Natural killer cell treated with Interleukin-12 subunit alpha and Interleukin-12 subunit beta and Interleukin-15 and Interleukin-18, amount 100 ng/mL, for 72 hours (primary cell): Measurements from ENCODE around the gene EXTL2. TPM values are rescaled to one million over a fixed set of nuclear protein-coding genes. Genes with fewer than 3 reads are reported as not detected.
A peak's percentile ranks its signal among the peaks of the same experiment; 100 is the strongest.
"Not testable (repeated sequence)": the region's sequence is repeated elsewhere in the genome, so short reads cannot be mapped to it uniquely, and the experiment has no call there.

Source experiments
- ATAC-seq, 2 donors: fragments of 150-1000 bp; cut with Tn5 transposase in 1 of 2; sonication (Bioruptor Pico), chemical (Tn5 transposase) in 1 of 2; 2 replicates each; pipeline ENCODE4 v1.10.0; 2021
- DNase-seq: peaks from one replicate; pipeline ENCODE4 v3.0.0; 2022; ENCODE audit warnings: low spot score
- H3K27ac Mint-ChIP-seq, 2 donors: 1 replicate in 1 of 2; 2 replicates in 1 of 2; pipeline ENCODE4 v1.8.0; 2022; ENCODE audit warnings: mixed read lengths in 2 of 2, mild to moderate bottlenecking in 1 of 2, moderate library complexity in 1 of 2
- H3K27me3 Mint-ChIP-seq, 2 donors: 1 replicate in 1 of 2; 2 replicates in 1 of 2; pipeline ENCODE4 v1.8.0; 2022; ENCODE audit warnings: mixed read lengths in 2 of 2
- H3K36me3 Mint-ChIP-seq: one replicate; pipeline ENCODE4 v1.8.0; 2022; ENCODE audit warnings: mixed read lengths
- H3K4me1 Mint-ChIP-seq, 2 donors: 1 replicate in 1 of 2; 2 replicates in 1 of 2; pipeline ENCODE4 v1.8.0; 2022; ENCODE audit warnings: low read depth in 2 of 2, mixed read lengths in 2 of 2, mild to moderate bottlenecking in 1 of 2
- H3K4me3 Mint-ChIP-seq: one replicate; pipeline ENCODE4 v1.8.0; 2022; ENCODE audit warnings: mixed read lengths
- H3K9me3 Mint-ChIP-seq: 2 replicates; pipeline ENCODE4 v1.8.0; 2022; ENCODE audit warnings: mixed read lengths
- total RNA-seq, 2 donors: library from RNA; stranded (reverse); gene quantifications; one replicate each; pipeline ENCODE4 v1.2.3, GENCODE V29; 2022

Gene EXTL2, protein sequence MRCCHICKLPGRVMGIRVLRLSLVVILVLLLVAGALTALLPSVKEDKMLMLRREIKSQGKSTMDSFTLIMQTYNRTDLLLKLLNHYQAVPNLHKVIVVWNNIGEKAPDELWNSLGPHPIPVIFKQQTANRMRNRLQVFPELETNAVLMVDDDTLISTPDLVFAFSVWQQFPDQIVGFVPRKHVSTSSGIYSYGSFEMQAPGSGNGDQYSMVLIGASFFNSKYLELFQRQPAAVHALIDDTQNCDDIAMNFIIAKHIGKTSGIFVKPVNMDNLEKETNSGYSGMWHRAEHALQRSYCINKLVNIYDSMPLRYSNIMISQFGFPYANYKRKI
- total RNA-seq = 1 to 10 TPM; 3.2 to 10.0 TPM

DNA sequence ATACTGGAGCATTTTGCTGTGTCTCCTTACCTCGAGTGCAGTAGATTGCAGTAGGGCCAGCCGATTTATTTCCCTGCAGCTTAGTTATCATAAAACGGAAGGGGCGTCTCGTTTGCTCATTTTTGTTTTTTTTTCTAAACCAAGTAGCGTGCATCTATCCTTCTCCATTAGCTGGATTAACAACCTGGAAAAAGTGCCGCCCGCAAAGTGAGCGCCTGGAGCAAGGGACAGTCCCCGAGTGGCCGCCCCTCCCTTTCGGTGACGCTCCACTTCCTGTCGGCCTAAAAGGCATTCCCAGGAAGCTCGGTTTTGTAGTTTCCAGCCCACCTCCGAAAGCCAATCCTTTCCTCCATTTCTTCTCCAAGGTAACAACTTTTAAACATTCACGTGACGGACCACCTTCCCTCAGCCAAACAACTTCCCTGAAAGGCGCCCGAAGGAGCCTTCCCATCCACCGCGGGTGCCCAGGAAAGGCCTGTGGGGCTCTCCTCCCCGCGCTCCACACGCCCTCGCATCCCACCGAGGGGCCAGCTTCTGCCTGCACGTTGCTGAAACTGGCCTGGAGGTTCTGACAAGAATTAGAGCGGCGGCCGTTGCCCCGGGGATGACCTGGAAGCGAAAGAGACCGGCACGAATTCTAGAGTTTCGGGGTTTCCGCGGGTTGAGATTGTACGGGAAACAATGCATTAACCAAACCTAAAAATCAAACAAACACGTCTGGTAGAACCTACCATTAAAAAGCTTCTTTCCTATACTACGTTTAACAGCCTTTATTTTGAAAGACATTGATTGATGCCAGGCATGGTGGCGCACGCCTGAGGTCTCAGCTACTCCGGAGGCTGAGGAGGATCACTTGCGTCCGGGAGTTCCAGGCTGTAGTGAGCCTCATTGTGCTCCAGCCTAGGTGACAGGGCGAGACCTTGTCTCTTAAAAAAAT is at the start of gene EXTL2:
Gene EXTL2 (minus strand): TSS at position 240 of the 937 bp plus-strand sequence. CDS start 6,085 bp downstream, outside the sequence.
- Mint-ChIP-seq H3K4me3 (peak within 1 kb of the TSS; percentile 98), H3K36me3 (peaks cover 22% of the 10 kb centered on the region), H3K9me3 (peaks cover 4% of the 10 kb centered on the region), H3K4me1 (peaks cover 46 to 63% of the 10 kb centered on the region in 2 donors), H3K27ac (peak within 1 kb of the TSS; percentile 99 to 100), H3K27me3 (no peaks in the 10 kb centered on the region)
- DNase-seq (peak; percentile 84), ATAC-seq (peak; percentile 12 to 22)

DNA sequence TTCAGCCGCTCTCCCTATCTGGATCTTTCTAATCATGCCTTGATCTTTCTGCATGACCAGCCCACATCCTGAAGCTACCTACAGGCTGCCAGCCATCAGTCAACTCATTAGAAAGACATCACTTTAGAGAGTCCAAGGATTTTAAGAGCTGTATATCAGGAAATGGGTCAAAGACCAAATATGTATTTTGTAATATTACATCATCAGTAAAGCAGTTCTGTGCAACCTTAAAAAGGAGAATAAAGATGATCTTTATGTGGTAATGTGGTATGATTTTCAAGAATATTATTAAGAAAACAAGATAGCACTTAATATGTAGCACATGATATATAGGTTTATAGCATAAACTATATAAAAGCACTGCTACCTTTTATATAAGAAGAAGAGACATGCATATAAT is 48.9 kb upstream of the EXTL2 start:
- DNase-seq (no peak), ATAC-seq (no peak)
- peaks cover 73% of the 10 kb centered on the region for H3K36me3 Mint-ChIP-seq
- no peaks in the 10 kb centered on the region for H3K27me3 Mint-ChIP-seq
- peak overlapping the region; percentile 93 to 95 for H3K27ac Mint-ChIP-seq
- peaks cover 12% of the 10 kb centered on the region for H3K9me3 Mint-ChIP-seq
- no peak overlapping the region for H3K4me3 Mint-ChIP-seq
- H3K4me1 Mint-ChIP-seq = peaks cover 56 to 63% of the 10 kb centered on the region in 2 donors

GRCh38 chr1:100942304-100943046 is 47.8 kb upstream of the EXTL2 start:
- no peaks in the 10 kb centered on the region for H3K27me3 Mint-ChIP-seq
- peaks cover 68% of the 10 kb centered on the region for H3K36me3 Mint-ChIP-seq
- DNase-seq (no peak), ATAC-seq (peak in 1 of 2 donors; percentile 71)
- peak overlapping the region; percentile 76 for H3K4me3 Mint-ChIP-seq
- peaks cover 6% of the 10 kb centered on the region for H3K9me3 Mint-ChIP-seq
- peak overlapping the region; percentile 93 to 95 for H3K27ac Mint-ChIP-seq
- H3K4me1 Mint-ChIP-seq = peaks cover 49 to 59% of the 10 kb centered on the region in 2 donors

DNA sequence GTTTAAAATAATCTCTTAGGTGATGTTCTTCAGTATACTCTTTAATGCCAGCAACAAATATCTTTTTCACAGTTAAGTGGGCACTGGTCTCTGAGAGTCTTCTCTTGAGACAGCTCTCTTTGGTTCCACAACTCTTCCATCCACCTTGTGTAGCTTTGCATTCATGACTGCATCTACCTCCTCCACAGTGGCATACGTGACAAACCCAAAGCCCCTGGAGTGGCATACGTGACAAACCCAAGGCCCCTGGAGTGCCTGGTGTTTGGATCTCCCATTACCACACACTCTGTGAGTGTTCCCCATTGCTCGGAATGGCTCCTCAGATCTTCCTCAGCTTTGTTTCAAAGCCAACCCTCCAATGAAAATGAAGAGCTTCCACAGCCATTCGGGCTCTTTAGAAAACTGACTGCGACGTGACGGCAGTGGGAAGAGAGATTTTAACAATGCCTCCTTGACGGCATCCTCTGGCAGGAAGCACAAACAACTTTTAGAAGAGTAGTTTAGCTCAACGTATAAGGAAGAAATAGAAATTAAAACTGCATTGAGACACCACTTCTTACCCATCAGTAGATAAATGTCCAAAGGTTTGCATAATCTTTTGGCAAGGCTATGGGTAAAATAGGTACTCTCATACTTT is 47.1 kb upstream of the EXTL2 start:
- H3K9me3 Mint-ChIP-seq = no peaks in the 10 kb centered on the region
- no peaks in the 10 kb centered on the region for H3K27me3 Mint-ChIP-seq
- H3K36me3 Mint-ChIP-seq = peaks cover 63% of the 10 kb centered on the region
- no peak for DNase-seq
- H3K4me1 Mint-ChIP-seq = peaks cover 46 to 54% of the 10 kb centered on the region in 2 donors
- peak overlapping the region; percentile 76 for H3K4me3 Mint-ChIP-seq
- peak; percentile 47 to 73 for ATAC-seq
- peak overlapping the region; percentile 93 to 95 for H3K27ac Mint-ChIP-seq

- Mint-ChIP-seq H3K4me1 (peaks cover 50 to 54% of the 10 kb centered on the region in 2 donors), H3K36me3 (peaks cover 57% of the 10 kb centered on the region), H3K9me3 (no peaks in the 10 kb centered on the region), H3K4me3 (peak overlapping the region; percentile 76), H3K27ac (peak overlapping the region; percentile 93 to 95), H3K27me3 (no peaks in the 10 kb centered on the region)
- ATAC-seq (peak; percentile 88 to 92), DNase-seq (peak; percentile 67)
These were observed 46.5 kb upstream of the EXTL2 start for GRCh38 chr1:100941098-100941527.

- no peak for DNase-seq
- peak; percentile 41 to 84 for ATAC-seq
- H3K27me3 Mint-ChIP-seq = no peaks in the 10 kb centered on the region
- H3K36me3 Mint-ChIP-seq = peaks cover 32% of the 10 kb centered on the region
- H3K4me1 Mint-ChIP-seq = peaks cover 51 to 56% of the 10 kb centered on the region in 2 donors
- no peaks in the 10 kb centered on the region for H3K9me3 Mint-ChIP-seq
- peak overlapping the region in 1 of 2 donors; percentile 87 for H3K27ac Mint-ChIP-seq
- peak overlapping the region; percentile 38 for H3K4me3 Mint-ChIP-seq
These were observed 41.7 kb upstream of the EXTL2 start for GRCh38 chr1:100936194-100936967.

- H3K36me3 Mint-ChIP-seq = peaks cover 21% of the 10 kb centered on the region
- not testable (repeated sequence) for H3K27ac Mint-ChIP-seq, H3K27me3 Mint-ChIP-seq, ATAC-seq, H3K9me3 Mint-ChIP-seq, DNase-seq, H3K4me3 Mint-ChIP-seq
- peaks cover 41 to 54% of the 10 kb centered on the region in 2 donors for H3K4me1 Mint-ChIP-seq
These were observed 38.9 kb upstream of the EXTL2 start for GRCh38 chr1:100933555-100933954.

DNA sequence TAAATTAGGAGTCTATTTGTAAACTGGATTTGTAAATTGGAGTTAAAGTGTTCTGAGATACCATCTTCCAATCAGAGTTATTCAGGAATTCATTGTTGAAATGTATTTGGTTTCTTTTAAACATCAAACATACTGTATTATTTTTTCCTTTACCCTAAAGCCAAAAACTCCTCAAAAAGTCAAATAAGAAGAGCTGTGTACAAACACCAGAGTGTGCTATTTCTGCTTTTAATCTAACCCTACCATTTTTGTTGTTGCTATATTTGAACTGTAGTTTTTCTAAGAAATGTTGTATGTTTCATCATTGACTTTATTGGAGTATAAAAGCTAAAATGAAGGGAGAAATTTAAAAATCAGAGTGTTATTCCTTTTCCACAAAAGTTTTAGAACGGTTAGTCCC is 37.1 kb upstream of the EXTL2 start:
- H3K36me3 Mint-ChIP-seq = peaks cover 14% of the 10 kb centered on the region
- no peaks in the 10 kb centered on the region for H3K9me3 Mint-ChIP-seq
- no peaks in the 10 kb centered on the region for H3K27me3 Mint-ChIP-seq
- H3K4me3 Mint-ChIP-seq = no peak overlapping the region
- H3K27ac Mint-ChIP-seq = peak overlapping the region in 1 of 2 donors; percentile 52
- H3K4me1 Mint-ChIP-seq = peaks cover 34 to 47% of the 10 kb centered on the region in 2 donors
- ATAC-seq = no peak
- DNase-seq = no peak

- DNase-seq (no peak), ATAC-seq (no peak)
- Mint-ChIP-seq H3K36me3 (peaks cover 22% of the 10 kb centered on the region), H3K27ac (no peak overlapping the region), H3K9me3 (peaks cover 3% of the 10 kb centered on the region), H3K4me1 (peaks cover 26 to 39% of the 10 kb centered on the region in 2 donors), H3K27me3 (no peaks in the 10 kb centered on the region), H3K4me3 (no peak overlapping the region)
These were observed 35.9 kb upstream of the EXTL2 start for GRCh38 chr1:100930494-100930893.

DNA sequence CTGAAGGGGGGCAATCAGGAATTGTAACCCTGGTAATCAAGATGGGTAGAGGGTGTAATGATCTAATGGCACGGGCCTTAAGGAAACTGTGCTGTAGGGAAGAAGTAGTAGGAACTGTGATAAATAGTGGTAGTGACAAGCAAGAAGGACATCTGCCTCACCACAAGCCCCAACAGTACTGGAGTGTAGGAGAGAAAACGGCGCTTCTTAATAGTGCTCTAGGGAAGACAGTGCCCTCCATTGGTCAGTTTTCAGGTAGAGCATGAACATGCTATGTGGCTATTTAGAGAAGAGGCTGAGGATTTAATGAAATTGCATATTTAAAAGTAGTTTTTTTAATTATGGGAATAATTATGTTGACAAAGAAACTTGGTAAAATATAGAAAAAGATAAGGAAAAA is 33.5 kb upstream of the EXTL2 start:
- Mint-ChIP-seq H3K36me3 (peaks cover 30% of the 10 kb centered on the region), H3K4me3 (no peak overlapping the region), H3K27me3 (no peaks in the 10 kb centered on the region), H3K27ac (no peak overlapping the region), H3K9me3 (peaks cover 3% of the 10 kb centered on the region), H3K4me1 (peaks cover 26 to 38% of the 10 kb centered on the region in 2 donors)
- no peak for DNase-seq
- peak in 1 of 2 donors; percentile 46 for ATAC-seq

GRCh38 chr1:100927276-100927675 is 32.6 kb upstream of the EXTL2 start:
- H3K4me3 Mint-ChIP-seq = no peak overlapping the region
- peaks cover 3% of the 10 kb centered on the region for H3K9me3 Mint-ChIP-seq
- H3K36me3 Mint-ChIP-seq = peaks cover 30% of the 10 kb centered on the region
- peak; percentile 53 to 62 for ATAC-seq
- no peak for DNase-seq
- H3K4me1 Mint-ChIP-seq = peaks cover 25 to 38% of the 10 kb centered on the region in 2 donors
- H3K27me3 Mint-ChIP-seq = no peaks in the 10 kb centered on the region
- H3K27ac Mint-ChIP-seq = no peak overlapping the region

DNA sequence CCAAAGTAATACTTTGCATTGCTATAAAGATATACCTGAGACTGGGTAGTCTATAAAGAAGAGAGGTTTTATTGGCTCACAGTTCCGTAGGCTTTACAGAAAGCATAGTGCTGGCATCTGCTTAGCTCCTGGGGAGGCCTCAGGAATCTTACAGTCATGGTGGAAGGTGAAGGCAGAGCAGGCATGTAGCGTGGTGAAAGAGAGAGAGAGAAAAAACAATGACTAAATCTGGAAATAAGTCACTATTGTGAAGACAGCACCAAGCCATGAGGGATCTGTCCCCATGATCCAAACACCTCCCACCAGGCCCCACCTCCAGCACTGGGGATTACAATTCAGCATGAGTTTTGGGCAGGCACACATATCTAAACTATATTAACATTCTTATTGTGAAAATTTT is 31.6 kb upstream of the EXTL2 start:
- peaks cover 24 to 32% of the 10 kb centered on the region in 2 donors for H3K4me1 Mint-ChIP-seq
- H3K27me3 Mint-ChIP-seq = no peaks in the 10 kb centered on the region
- peaks cover 3% of the 10 kb centered on the region for H3K9me3 Mint-ChIP-seq
- peaks cover 31% of the 10 kb centered on the region for H3K36me3 Mint-ChIP-seq
- H3K27ac Mint-ChIP-seq = no peak overlapping the region
- ATAC-seq (no peak), DNase-seq (no peak)
- H3K4me3 Mint-ChIP-seq = peak overlapping the region; percentile 21
